Activated naive CD4-positive, alpha-beta T cell treated with anti-CD3 and anti-CD28 coated beads, Interleukin-2, amount 50 U/mL, for 72 hours (primary cell): ENCODE data around the gene TMEM164. TPM values are rescaled to one million over a fixed set of nuclear protein-coding genes. Genes with fewer than 3 reads are reported as not detected.
A peak's percentile ranks its signal among the peaks of the same experiment; 100 is the strongest.

Source experiments
- ATAC-seq, 2 donors: fragments of 150-1000 bp; cut with Tn5 transposase; 2 replicates each; pipeline ENCODE4 v1.10.0; 2021; ENCODE audit warnings: mild to moderate bottlenecking in 2 of 2, moderate library complexity in 2 of 2
- DNase-seq, 2 donors: peaks; one replicate each; pipeline ENCODE4 v3.0.0; 2021 to 2022; ENCODE audit warnings: low spot score in 2 of 2
- H3K27ac Mint-ChIP-seq, 2 donors: one replicate each; pipeline ENCODE4 v1.8.0; 2022; ENCODE audit warnings: mild to moderate bottlenecking in 2 of 2, mixed read lengths in 2 of 2
- H3K36me3 Mint-ChIP-seq, 2 donors: one replicate each; pipeline ENCODE4 v1.8.0; 2022; ENCODE audit warnings: mixed read lengths in 2 of 2
- H3K9me3 Mint-ChIP-seq, 2 donors: one replicate each; pipeline ENCODE4 v1.8.0; 2022; ENCODE audit warnings: mixed read lengths in 2 of 2
- total RNA-seq, 2 donors: library from RNA; stranded (reverse); gene quantifications; one replicate each; pipeline ENCODE4 v1.2.3, GENCODE V29; 2022

The TMEM164 gene
- total RNA-seq, 2 donors from 2014 or later = 20.0 to 20.5 TPM

DNA sequence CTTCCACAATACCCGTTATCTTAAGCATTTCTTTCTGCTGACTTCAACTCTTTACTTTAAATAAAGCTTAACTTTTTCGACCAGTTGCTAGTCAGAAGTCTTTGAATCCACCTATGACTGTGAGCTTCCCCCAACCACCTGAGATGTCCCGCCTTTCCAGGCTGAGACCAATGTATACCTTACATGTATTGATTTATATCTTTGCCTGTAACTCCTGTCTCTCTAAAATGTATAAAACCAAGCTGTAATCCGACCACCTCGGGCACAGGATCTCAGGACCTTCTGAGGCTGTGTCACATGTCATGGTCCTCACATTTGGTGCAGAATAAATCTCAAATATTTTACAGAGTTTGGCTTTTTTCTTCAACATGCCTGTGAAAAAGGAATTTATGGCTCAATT lies 2.9 kb upstream of the TMEM164 start:
- ATAC-seq = no peak
- no peak overlapping the region for H3K27ac Mint-ChIP-seq
- no peak for DNase-seq
- H3K9me3 Mint-ChIP-seq = no peaks in the 10 kb centered on the region
- peaks cover 12% of the 10 kb centered on the region in 2 donors for H3K36me3 Mint-ChIP-seq

DNA sequence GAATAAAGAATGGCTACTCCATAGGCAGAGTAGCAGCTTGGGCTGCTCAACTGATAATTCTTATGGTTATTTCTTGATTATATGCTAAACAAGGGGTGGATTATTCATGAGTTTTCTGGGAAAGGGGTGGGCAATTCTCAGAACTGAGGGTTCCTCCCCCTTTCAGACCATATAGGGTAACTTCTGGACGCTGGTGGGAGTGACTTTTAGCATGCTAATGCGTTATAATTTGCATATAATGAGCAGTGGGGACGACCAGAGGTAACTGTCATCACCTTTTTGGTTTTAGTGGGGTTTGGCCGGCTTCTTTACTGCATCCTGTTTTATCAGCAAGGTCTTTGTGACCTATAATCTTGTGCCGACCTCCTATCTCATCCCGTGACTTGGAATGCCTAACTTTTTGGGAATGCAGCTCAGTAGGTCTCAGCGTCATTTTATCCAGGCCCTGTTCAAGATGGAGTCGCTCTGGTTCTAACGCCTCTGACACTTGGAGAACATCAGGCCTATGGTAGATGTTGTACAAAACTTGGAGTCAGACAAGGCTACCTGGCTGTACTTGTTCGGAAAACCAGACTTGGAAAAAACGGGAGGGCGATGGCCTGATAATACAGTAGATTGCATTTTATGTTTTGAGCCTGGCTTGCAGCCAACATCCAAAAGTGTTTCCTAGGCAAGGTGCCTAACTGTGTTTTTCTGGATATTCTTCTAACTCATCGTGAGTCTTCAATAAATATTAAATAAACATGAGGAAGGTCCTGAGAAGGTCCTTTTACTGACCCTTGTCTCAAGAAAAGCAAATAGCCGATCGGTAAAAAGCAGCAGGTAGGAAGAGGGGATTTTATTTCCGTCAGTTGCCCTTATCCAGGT lies 1.8 kb upstream of the TMEM164 start:
- Mint-ChIP-seq H3K36me3 (peaks cover 12 to 20% of the 10 kb centered on the region in 2 donors), H3K9me3 (no peaks in the 10 kb centered on the region), H3K27ac (no peak overlapping the region)
- ATAC-seq (no peak), DNase-seq (no peak)

GRCh38 chrX:110001740-110002299 lies 1.1 kb upstream of the TMEM164 start:
- peaks cover 12 to 20% of the 10 kb centered on the region in 2 donors for H3K36me3 Mint-ChIP-seq
- DNase-seq (no peak), ATAC-seq (no peak)
- H3K9me3 Mint-ChIP-seq = no peaks in the 10 kb centered on the region
- peak overlapping the region; percentile 85 to 96 for H3K27ac Mint-ChIP-seq

DNA sequence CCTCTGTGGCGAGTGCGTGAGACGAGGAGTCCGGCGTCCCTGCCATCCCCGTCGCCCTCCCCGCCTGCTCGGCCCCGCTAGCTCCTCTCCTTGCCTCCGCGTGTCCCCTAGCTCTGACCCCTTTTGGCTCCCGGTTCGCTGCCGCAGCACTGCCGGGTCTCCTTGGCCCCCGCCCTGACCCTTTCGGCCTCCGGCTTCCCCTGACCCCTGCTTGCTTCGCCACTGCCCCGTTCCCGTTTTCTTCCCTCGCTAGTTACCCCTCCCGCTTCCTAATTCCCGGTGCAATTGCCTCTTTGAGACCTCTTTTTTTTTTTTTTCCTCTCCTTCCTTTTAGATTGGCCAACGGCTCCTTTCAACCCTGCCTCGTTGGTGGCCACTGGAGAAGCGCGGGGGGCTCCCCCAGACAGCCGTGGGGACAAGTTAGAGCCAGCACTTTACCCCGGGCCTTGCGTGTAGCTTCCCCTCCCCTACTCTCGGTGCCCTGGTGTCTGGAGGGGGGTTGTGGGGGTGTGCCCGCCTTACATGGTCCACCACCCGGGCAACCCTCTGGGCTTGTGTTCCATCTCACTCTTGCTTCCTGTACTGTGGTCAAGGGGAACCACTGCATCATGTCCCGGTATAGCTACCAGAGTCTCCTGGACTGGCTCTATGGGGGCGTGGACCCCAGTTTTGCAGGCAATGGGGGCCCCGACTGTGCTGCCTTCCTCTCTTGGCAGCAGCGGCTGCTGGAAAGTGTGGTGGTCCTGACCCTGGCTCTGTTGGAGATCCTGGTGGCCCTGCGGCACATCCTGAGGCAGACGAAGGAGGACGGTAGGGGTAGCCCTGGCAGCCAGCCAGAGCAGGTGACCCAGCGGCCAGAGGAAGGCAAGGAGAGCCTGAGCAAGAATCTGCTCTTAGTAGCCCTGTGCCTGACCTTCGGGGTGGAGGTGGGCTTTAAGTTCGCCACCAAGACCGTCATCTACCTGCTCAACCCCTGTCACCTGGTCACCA lies 548 bp downstream of the TMEM164 start:
- H3K9me3 Mint-ChIP-seq = no peaks in the 10 kb centered on the region
- peaks cover 12 to 20% of the 10 kb centered on the region in 2 donors for H3K36me3 Mint-ChIP-seq
- peak overlapping the region; percentile 65 to 88 for H3K27ac Mint-ChIP-seq
- ATAC-seq (peak in 1 of 2 donors; percentile 3), DNase-seq (peak; percentile 1 to 53)

DNA sequence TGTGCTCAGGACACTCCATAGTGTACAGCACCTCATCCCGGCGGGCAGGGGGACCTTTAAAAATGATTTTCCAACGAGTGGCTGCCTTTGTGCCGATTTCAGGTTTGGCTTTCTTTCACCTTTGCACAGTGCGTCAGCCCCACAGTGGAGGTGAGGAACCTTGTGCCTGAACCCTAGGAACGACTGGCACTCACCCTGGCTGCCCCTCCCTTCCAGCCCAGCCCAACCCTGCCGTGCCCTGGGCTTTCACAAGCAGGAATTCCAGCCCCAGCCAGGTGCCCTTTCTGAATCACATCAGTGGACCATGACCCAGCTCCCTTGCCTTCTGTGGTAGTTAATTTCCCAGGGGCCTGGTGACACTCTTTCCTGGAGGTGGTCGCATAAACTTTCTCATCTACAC lies 1.3 kb downstream of the TMEM164 start:
- H3K9me3 Mint-ChIP-seq = no peaks in the 10 kb centered on the region
- no peak overlapping the region for H3K27ac Mint-ChIP-seq
- no peak for DNase-seq
- peaks cover 12 to 20% of the 10 kb centered on the region in 2 donors for H3K36me3 Mint-ChIP-seq
- ATAC-seq = no peak

DNA sequence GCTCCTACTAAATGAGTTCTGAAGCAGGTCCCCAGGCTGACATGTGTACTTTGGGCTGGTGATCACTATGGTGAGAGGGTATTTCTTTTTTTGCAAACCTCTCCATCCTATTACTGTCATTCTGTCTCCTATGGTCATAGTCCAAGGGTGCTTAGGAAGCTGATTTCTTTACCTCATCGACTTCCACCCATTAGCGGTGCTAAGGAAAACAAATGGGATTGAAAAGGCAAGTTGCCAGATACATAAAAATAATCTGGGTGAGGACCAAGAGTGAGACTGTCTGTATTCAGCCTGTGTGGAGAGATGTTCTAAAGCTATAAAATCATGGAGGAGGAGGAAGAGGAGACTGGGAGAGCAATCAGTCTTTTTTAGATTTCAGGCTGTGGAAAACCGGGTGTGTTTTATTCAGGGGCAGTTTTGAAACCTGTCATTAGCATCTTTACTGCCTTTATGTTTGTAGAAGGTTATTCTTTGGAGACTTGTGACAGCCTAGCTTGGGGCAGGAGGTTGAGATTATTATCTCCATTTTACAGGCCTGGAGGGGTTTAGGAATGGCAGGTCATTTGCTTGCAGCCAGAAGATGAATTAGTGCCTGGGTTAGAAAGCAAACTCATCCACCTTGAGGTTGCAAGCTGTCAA lies 1.9 kb downstream of the TMEM164 start:
- Mint-ChIP-seq H3K9me3 (no peaks in the 10 kb centered on the region), H3K36me3 (peaks cover 12 to 20% of the 10 kb centered on the region in 2 donors), H3K27ac (peak overlapping the region in 1 of 2 donors; percentile 36)
- DNase-seq (no peak), ATAC-seq (no peak)

- DNase-seq = no peak
- ATAC-seq = no peak
- H3K27ac Mint-ChIP-seq = no peak overlapping the region
- peaks cover 17 to 26% of the 10 kb centered on the region in 2 donors for H3K36me3 Mint-ChIP-seq
- H3K9me3 Mint-ChIP-seq = no peaks in the 10 kb centered on the region
Measured at GRCh38 chrX:110006161-110006560, 3.2 kb downstream of the TMEM164 start.

- H3K27ac Mint-ChIP-seq = no peak overlapping the region
- H3K36me3 Mint-ChIP-seq = peaks cover 17 to 26% of the 10 kb centered on the region in 2 donors
- no peak for ATAC-seq
- H3K9me3 Mint-ChIP-seq = no peaks in the 10 kb centered on the region
- DNase-seq = no peak
Measured at GRCh38 chrX:110006821-110007375, 4.0 kb downstream of the TMEM164 start.

GRCh38 chrX:110008011-110008635 lies 5.2 kb downstream of the TMEM164 start:
- ATAC-seq (no peak), DNase-seq (no peak)
- H3K9me3 Mint-ChIP-seq = no peaks in the 10 kb centered on the region
- H3K27ac Mint-ChIP-seq = no peak overlapping the region
- H3K36me3 Mint-ChIP-seq = peaks cover 16 to 25% of the 10 kb centered on the region in 2 donors

GRCh38 chrX:110012818-110013485 lies 10.0 kb downstream of the TMEM164 start:
- no peak for ATAC-seq
- Mint-ChIP-seq H3K27ac (no peak overlapping the region), H3K36me3 (peaks cover 5 to 6% of the 10 kb centered on the region in 2 donors)

DNA sequence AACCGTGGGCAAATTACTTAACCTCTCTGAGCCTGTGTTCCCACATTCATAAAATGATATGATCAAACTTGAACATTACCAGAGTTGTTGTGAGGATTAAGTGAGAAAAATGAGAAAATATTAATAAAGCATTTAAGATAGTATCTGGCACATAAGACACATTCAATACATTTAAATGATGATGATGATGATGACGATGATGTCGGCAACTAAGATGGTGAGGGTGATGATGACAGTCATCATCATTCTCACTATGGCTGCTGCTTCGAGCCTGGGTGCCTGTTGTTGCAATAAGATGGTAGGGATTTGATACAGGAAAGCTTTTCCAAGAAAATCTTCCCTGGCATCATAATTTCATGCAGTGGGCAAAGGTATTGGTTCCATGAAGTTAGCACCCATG lies 11.1 kb downstream of the TMEM164 start:
- peaks cover 5 to 6% of the 10 kb centered on the region in 2 donors for H3K36me3 Mint-ChIP-seq
- DNase-seq (no peak), ATAC-seq (no peak)
- H3K27ac Mint-ChIP-seq = no peak overlapping the region
- no peaks in the 10 kb centered on the region for H3K9me3 Mint-ChIP-seq

More at GRCh38 chrX:110012818-110013485, 10.0 kb downstream of the TMEM164 start:
- no peaks in the 10 kb centered on the region for H3K9me3 Mint-ChIP-seq
- no peak for DNase-seq

DNA sequence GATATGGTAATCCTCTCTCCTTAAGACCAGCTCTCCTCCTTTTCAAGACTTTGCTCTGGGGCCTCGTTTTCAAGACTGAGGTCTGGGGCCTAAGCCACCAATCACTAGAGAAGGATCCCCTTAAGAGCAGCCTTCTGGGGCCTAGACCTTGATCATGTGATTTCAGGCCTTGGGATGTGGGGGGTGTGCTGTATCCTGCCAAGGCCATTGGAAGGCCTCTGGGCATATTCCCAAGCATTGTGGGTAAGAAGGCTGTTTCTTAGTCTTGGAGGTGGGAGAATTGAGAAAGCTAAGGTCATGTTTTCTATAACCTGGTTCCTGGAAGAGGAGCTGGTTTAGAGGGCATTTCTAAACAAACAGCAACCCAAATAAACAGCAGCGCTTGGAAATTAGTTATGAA lies 12.1 kb downstream of the TMEM164 start:
- no peak for ATAC-seq
- DNase-seq = no peak
- Mint-ChIP-seq H3K36me3 (peaks cover 4 to 5% of the 10 kb centered on the region in 2 donors), H3K9me3 (no peaks in the 10 kb centered on the region), H3K27ac (no peak overlapping the region)

GRCh38 chrX:110015915-110016314 lies 13.0 kb downstream of the TMEM164 start:
- DNase-seq (no peak), ATAC-seq (no peak)
- Mint-ChIP-seq H3K27ac (no peak overlapping the region), H3K36me3 (no peaks in the 10 kb centered on the region), H3K9me3 (no peaks in the 10 kb centered on the region)

DNA sequence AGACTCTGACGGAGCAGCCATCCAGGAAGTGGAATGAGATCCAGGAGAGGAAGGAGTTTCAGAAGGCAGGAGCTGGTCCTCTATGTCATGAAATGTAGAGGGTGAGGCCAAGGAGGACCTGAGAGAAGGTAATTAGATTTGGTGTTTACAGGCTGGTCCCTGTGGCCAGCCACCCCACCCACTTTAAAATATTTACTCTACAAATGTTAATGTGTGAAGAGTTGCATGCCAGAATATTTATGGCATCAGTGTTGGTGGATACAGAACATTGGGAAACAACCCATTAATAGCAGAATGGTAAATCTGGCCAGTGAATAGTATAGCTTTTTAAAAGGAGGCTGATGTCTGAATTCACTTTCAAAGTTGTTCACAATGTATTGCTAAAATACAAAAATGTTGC lies 17.6 kb downstream of the TMEM164 start:
- Mint-ChIP-seq H3K9me3 (no peaks in the 10 kb centered on the region), H3K27ac (no peak overlapping the region), H3K36me3 (no peaks in the 10 kb centered on the region)
- no peak for DNase-seq
- ATAC-seq = no peak
